Measurements from ENCODE around the gene TF.

Gene TF

GRCh38 chr3:133834621-133835417 lies 88.6 kb downstream of the TF start:
- no peak for DNase-seq (ENCODE audit: low read depth, low spot score)

- DNase-seq (ENCODE audit: low read depth, low spot score) = no peak
Observed at GRCh38 chr3:133835418-133835743, 89.2 kb downstream of the TF start.

GRCh38 chr3:133835961-133836360 lies 89.8 kb downstream of the TF start:
- no peak for DNase-seq (ENCODE audit: low read depth, low spot score)

GRCh38 chr3:133836497-133837158 lies 90.4 kb downstream of the TF start:
- DNase-seq (ENCODE audit: low read depth, low spot score) = no peak

GRCh38 chr3:133837487-133838295 lies 91.5 kb downstream of the TF start:
- DNase-seq (ENCODE audit: low read depth, low spot score) = no peak

GRCh38 chr3:133838296-133838789 lies 92.2 kb downstream of the TF start:
- DNase-seq (ENCODE audit: low read depth, low spot score) = no peak

- no peak for DNase-seq (ENCODE audit: low read depth, low spot score)
Observed at GRCh38 chr3:133838916-133839800, 93.0 kb downstream of the TF start.

GRCh38 chr3:133840055-133840737 lies 94.0 kb downstream of the TF start:
- DNase-seq (ENCODE audit: low read depth, low spot score) = no peak

GRCh38 chr3:133840767-133841166 lies 94.6 kb downstream of the TF start:
- DNase-seq (ENCODE audit: low read depth, low spot score) = no peak

- DNase-seq (ENCODE audit: low read depth, low spot score) = no peak
Observed at GRCh38 chr3:133841196-133841595, 95.0 kb downstream of the TF start.

- DNase-seq (ENCODE audit: low read depth, low spot score) = no peak
Observed at GRCh38 chr3:133842158-133842557, 96.0 kb downstream of the TF start.

GRCh38 chr3:133843634-133844033 lies 97.4 kb downstream of the TF start:
- DNase-seq (ENCODE audit: low read depth, low spot score) = peak; percentile 33

- no peak for DNase-seq (ENCODE audit: low read depth, low spot score)
Observed at GRCh38 chr3:133845127-133845526, 98.9 kb downstream of the TF start.

Measured in smooth muscle cell of the brain vasculature (primary cell).